Measurements from ENCODE around the gene CCT4.

DNA sequence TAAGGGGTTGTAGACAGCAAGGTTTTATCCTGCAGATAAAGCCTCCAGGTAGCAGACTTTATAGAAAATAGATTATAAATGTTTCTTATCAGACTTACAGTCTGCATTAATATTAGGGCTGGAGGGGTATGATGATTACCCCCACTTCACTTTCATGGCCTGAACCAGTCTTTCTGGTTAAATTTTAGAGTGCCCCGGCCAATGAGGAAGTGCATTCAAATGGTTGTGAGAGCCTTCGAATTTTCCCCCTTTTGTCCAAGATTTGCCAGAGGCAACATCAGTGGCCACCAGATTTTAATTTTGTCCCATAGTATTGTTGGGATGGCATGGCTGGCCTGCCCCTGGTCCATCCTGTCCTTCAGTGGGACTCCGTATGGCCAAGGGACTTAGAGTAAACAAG is 48.6 kb upstream of the CCT4 start:
- TF ChIP-seq, protein P1, sequence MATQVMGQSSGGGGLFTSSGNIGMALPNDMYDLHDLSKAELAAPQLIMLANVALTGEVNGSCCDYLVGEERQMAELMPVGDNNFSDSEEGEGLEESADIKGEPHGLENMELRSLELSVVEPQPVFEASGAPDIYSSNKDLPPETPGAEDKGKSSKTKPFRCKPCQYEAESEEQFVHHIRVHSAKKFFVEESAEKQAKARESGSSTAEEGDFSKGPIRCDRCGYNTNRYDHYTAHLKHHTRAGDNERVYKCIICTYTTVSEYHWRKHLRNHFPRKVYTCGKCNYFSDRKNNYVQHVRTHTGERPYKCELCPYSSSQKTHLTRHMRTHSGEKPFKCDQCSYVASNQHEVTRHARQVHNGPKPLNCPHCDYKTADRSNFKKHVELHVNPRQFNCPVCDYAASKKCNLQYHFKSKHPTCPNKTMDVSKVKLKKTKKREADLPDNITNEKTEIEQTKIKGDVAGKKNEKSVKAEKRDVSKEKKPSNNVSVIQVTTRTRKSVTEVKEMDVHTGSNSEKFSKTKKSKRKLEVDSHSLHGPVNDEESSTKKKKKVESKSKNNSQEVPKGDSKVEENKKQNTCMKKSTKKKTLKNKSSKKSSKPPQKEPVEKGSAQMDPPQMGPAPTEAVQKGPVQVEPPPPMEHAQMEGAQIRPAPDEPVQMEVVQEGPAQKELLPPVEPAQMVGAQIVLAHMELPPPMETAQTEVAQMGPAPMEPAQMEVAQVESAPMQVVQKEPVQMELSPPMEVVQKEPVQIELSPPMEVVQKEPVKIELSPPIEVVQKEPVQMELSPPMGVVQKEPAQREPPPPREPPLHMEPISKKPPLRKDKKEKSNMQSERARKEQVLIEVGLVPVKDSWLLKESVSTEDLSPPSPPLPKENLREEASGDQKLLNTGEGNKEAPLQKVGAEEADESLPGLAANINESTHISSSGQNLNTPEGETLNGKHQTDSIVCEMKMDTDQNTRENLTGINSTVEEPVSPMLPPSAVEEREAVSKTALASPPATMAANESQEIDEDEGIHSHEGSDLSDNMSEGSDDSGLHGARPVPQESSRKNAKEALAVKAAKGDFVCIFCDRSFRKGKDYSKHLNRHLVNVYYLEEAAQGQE (IDR thresholded peaks at IDR 0.05; ENCODE audit: low read depth) = no peak
- TF ChIP-seq, protein P2, sequence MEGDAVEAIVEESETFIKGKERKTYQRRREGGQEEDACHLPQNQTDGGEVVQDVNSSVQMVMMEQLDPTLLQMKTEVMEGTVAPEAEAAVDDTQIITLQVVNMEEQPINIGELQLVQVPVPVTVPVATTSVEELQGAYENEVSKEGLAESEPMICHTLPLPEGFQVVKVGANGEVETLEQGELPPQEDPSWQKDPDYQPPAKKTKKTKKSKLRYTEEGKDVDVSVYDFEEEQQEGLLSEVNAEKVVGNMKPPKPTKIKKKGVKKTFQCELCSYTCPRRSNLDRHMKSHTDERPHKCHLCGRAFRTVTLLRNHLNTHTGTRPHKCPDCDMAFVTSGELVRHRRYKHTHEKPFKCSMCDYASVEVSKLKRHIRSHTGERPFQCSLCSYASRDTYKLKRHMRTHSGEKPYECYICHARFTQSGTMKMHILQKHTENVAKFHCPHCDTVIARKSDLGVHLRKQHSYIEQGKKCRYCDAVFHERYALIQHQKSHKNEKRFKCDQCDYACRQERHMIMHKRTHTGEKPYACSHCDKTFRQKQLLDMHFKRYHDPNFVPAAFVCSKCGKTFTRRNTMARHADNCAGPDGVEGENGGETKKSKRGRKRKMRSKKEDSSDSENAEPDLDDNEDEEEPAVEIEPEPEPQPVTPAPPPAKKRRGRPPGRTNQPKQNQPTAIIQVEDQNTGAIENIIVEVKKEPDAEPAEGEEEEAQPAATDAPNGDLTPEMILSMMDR (IDR thresholded peaks at IDR 0.05 in 2 of 3, conservative IDR thresholded peaks at IDR 0.05 in 1 of 3; ENCODE audit: borderline replicate concordance in 1 of 3, insufficient read depth in 1 of 3, low read depth in 2 of 3, low read length in 2 of 3) = no peak
- TF ChIP-seq POLR2A (IDR thresholded peaks at IDR 0.05; ENCODE audit: borderline replicate concordance, extremely low read depth, insufficient read depth, insufficient read length) = no peak
- TF ChIP-seq, protein P3, sequence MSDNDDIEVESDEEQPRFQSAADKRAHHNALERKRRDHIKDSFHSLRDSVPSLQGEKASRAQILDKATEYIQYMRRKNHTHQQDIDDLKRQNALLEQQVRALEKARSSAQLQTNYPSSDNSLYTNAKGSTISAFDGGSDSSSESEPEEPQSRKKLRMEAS (IDR thresholded peaks at IDR 0.05) = no peak
- TF ChIP-seq POLR2AphosphoS5 (IDR thresholded peaks at IDR 0.05; ENCODE audit: low read depth, low read length) = no peak
- no peak for TF ChIP-seq EZH2phosphoT487 (IDR thresholded peaks at IDR 0.05; ENCODE audit: borderline replicate concordance)
- no peak for TF ChIP-seq YY1 (IDR thresholded peaks at IDR 0.05; ENCODE audit: extremely low read depth, insufficient replicate concordance, low read depth, low read length)
- TF ChIP-seq EZH2 (IDR thresholded peaks at IDR 0.05) = no peak
- TF ChIP-seq, protein P4, sequence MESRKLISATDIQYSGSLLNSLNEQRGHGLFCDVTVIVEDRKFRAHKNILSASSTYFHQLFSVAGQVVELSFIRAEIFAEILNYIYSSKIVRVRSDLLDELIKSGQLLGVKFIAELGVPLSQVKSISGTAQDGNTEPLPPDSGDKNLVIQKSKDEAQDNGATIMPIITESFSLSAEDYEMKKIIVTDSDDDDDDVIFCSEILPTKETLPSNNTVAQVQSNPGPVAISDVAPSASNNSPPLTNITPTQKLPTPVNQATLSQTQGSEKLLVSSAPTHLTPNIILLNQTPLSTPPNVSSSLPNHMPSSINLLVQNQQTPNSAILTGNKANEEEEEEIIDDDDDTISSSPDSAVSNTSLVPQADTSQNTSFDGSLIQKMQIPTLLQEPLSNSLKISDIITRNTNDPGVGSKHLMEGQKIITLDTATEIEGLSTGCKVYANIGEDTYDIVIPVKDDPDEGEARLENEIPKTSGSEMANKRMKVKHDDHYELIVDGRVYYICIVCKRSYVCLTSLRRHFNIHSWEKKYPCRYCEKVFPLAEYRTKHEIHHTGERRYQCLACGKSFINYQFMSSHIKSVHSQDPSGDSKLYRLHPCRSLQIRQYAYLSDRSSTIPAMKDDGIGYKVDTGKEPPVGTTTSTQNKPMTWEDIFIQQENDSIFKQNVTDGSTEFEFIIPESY (IDR thresholded peaks at IDR 0.05; ENCODE audit: extremely low read depth, insufficient replicate concordance, low read length) = no peak
- no peak for TF ChIP-seq TCF7L2 (IDR thresholded peaks at IDR 0.05; ENCODE audit: borderline replicate concordance, extremely low read depth, insufficient read depth, insufficient read length)
- no peak for TF ChIP-seq ZFX (IDR thresholded peaks at IDR 0.05)
